Stimulated activated CD4-positive, alpha-beta T cell treated with anti-CD3 and anti-CD28 coated beads, Interleukin-1b, Interleukin-23, amount 100 ng/mL, for 24 hours (primary cell): ENCODE measurements around the gene PRKCSH.

Experiments
- DNase-seq, 4 experiments: peaks; one replicate each; pipeline ENCODE4 v3.0.0-alpha.2; 2020; ENCODE audit warnings: low read depth in 4 of 4, low spot score in 1 of 4

The PRKCSH gene

GRCh38 chr19:11495885-11496284 is 60.5 kb downstream of the PRKCSH start:
- DNase-seq, result no peak

GRCh38 chr19:11496391-11497163 is 61.1 kb downstream of the PRKCSH start:
- DNase-seq, result peak in 3 of 4 experiments; percentile 47 to 55 (median 51)

- DNase-seq, result no peak
Observed at GRCh38 chr19:11499220-11499726, 63.8 kb downstream of the PRKCSH start.

GRCh38 chr19:11499890-11500420 is 64.5 kb downstream of the PRKCSH start:
- no peak for DNase-seq
